Measurements from ENCODE around the gene ACADM. TPM values are rescaled to one million over a fixed set of nuclear protein-coding genes. Genes with fewer than 3 reads are reported as not detected.

Gene ACADM
- total and polyA plus RNA-seq, 2 of the 13 experiments (the other 11 are each of a cell fraction or from before 2014, with no cell fraction given), result 43.7 to 92.2 TPM

DNA sequence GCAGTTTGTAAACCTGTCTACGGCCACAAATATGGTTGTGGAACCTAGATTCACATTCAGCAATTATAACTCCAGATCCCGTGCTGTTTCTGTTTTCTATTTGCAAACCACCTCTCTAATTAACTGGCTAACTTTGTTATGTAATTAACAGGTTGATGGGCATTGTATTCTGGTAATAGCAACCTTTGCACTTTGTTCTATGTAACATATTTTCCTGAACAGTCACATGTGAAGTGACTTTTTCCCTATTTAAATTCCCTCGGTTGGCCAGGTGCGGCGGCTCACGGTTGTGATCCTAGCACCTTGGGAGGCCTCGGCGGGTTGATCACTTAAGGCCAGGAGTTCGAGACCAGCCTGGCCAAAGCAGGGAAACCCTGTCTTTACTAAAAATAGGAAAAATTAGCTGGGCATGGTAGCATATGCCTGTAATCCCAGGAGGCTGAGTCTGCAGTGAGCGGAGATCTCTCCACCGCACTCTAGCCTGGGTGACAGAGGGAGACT is 1.4 kb downstream of the ACADM start (continued):
- TF ChIP-seq CBX5 (CRISPR knock-in tag; IDR thresholded peaks at IDR 0.05; ENCODE audit: borderline replicate concordance) (0 out of 2 replicates have a peak, but pooled peaks have one; percentile 48), ZNF792 (CRISPR knock-in tag; IDR thresholded peaks at IDR 0.05) (0 out of 2 replicates have a peak, but pooled peaks have one; percentile 22), POLR2AphosphoS2 (IDR thresholded peaks at IDR 0.05; ENCODE audit: low read depth, low read length) (no peak), ZNF839 (CRISPR knock-in tag; IDR thresholded peaks at IDR 0.05; ENCODE audit: borderline replicate concordance) (no peak), GTF2F1 (IDR thresholded peaks at IDR 0.05; ENCODE audit: low read length) (no peak), FOSL1 (CRISPR knock-in tag; IDR thresholded peaks at IDR 0.05; ENCODE audit: borderline replicate concordance) (no peak), SRSF4 (IDR thresholded peaks at IDR 0.05; ENCODE audit: low read depth, low read length, poor library complexity, severe bottlenecking) (no peak), THYN1 (CRISPR knock-in tag; IDR thresholded peaks at IDR 0.05; ENCODE audit: borderline replicate concordance, low read depth) (no peak), RORA (CRISPR knock-in tag; IDR thresholded peaks at IDR 0.05) (no peak), ZNF317 (CRISPR knock-in tag; IDR thresholded peaks at IDR 0.05) (peak; percentile 54; the same call in 1 of the 2 replicates), SP1 (IDR thresholded peaks at IDR 0.05) (no peak), SP1 (CRISPR knock-in tag; IDR thresholded peaks at IDR 0.05) (no peak), FIP1L1 (IDR thresholded peaks at IDR 0.05; ENCODE audit: borderline replicate concordance, insufficient read depth, low read depth, low read length) (no peak), RAD21 (CRISPR knock-in tag; IDR thresholded peaks at IDR 0.05) (0 out of 2 replicates have a peak, but pooled peaks have one; percentile 20), TAF15 (IDR thresholded peaks at IDR 0.05; ENCODE audit: low read depth, low read length, poor library complexity, severe bottlenecking) (no peak), ZNF713 (CRISPR knock-in tag; IDR thresholded peaks at IDR 0.05) (no peak), CHD4 (IDR thresholded peaks at IDR 0.05; ENCODE audit: borderline replicate concordance, low read length) (peak; percentile 91; the same call in 1 of the 2 replicates), MBNL3 (CRISPR knock-in tag; conservative IDR thresholded peaks at IDR 0.05) (no peak), MAFK (conservative IDR thresholded peaks at IDR 0.05 in 1 of 2, IDR thresholded peaks at IDR 0.05 in 1 of 2; ENCODE audit: low read length in 2 of 2) (peak in 1 of 2 experiments; percentile 20; a peak in 1 of 4 replicates), MAFF (IDR thresholded peaks at IDR 0.05; ENCODE audit: low read depth, low read length) (peak; percentile 37), ZNF75D (CRISPR knock-in tag; IDR thresholded peaks at IDR 0.05; ENCODE audit: borderline replicate concordance) (no peak), PHF21A (CRISPR knock-in tag; IDR thresholded peaks at IDR 0.05) (peak; percentile 38; the same call in 1 of the 2 replicates)
- TF ChIP-seq, protein P1, sequence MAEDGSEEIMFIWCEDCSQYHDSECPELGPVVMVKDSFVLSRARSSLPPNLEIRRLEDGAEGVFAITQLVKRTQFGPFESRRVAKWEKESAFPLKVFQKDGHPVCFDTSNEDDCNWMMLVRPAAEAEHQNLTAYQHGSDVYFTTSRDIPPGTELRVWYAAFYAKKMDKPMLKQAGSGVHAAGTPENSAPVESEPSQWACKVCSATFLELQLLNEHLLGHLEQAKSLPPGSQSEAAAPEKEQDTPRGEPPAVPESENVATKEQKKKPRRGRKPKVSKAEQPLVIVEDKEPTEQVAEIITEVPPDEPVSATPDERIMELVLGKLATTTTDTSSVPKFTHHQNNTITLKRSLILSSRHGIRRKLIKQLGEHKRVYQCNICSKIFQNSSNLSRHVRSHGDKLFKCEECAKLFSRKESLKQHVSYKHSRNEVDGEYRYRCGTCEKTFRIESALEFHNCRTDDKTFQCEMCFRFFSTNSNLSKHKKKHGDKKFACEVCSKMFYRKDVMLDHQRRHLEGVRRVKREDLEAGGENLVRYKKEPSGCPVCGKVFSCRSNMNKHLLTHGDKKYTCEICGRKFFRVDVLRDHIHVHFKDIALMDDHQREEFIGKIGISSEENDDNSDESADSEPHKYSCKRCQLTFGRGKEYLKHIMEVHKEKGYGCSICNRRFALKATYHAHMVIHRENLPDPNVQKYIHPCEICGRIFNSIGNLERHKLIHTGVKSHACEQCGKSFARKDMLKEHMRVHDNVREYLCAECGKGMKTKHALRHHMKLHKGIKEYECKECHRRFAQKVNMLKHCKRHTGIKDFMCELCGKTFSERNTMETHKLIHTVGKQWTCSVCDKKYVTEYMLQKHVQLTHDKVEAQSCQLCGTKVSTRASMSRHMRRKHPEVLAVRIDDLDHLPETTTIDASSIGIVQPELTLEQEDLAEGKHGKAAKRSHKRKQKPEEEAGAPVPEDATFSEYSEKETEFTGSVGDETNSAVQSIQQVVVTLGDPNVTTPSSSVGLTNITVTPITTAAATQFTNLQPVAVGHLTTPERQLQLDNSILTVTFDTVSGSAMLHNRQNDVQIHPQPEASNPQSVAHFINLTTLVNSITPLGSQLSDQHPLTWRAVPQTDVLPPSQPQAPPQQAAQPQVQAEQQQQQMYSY (CRISPR knock-in tag; IDR thresholded peaks at IDR 0.05), result no peak
- TF ChIP-seq, protein P2, sequence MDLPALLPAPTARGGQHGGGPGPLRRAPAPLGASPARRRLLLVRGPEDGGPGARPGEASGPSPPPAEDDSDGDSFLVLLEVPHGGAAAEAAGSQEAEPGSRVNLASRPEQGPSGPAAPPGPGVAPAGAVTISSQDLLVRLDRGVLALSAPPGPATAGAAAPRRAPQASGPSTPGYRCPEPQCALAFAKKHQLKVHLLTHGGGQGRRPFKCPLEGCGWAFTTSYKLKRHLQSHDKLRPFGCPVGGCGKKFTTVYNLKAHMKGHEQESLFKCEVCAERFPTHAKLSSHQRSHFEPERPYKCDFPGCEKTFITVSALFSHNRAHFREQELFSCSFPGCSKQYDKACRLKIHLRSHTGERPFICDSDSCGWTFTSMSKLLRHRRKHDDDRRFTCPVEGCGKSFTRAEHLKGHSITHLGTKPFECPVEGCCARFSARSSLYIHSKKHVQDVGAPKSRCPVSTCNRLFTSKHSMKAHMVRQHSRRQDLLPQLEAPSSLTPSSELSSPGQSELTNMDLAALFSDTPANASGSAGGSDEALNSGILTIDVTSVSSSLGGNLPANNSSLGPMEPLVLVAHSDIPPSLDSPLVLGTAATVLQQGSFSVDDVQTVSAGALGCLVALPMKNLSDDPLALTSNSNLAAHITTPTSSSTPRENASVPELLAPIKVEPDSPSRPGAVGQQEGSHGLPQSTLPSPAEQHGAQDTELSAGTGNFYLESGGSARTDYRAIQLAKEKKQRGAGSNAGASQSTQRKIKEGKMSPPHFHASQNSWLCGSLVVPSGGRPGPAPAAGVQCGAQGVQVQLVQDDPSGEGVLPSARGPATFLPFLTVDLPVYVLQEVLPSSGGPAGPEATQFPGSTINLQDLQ (CRISPR knock-in tag; IDR thresholded peaks at IDR 0.05), result no peak
